DND-41 (cell line): ENCODE results near the gene UROD.
A peak's percentile ranks its signal among the peaks of the same experiment; 100 is the strongest.

Experiments
- ATAC-seq: fragments of 200-7000 bp; cut with Tn5 transposase; 3 replicates; pipeline ENCODE4 v1.9.1; 2021; ENCODE audit warnings: low read depth; ENCODE audit not compliant: insufficient read depth
- DNase-seq: peaks from one replicate; pipeline ENCODE4 v3.0.0-alpha.2; 2020
- H2AFZ ChIP-seq: 2 replicates; pipeline ENCODE4 v1.6.0; 2012; ENCODE audit warnings: low read depth, low read length
- H3K27ac ChIP-seq: 2 replicates; pipeline ENCODE4 v1.5.1; 2012; ENCODE audit warnings: low read length, inconsistent platforms
- H3K27me3 ChIP-seq: fragments of 200-600 bp; sonication (generic); 2 replicates; pipeline ENCODE4 v1.6.0; 2012; ENCODE audit warnings: low read length, mild to moderate bottlenecking, inconsistent platforms; ENCODE audit not compliant: insufficient read depth, poor library complexity
- H3K36me3 ChIP-seq: 2 replicates; pipeline ENCODE4 v1.5.1; 2012; ENCODE audit warnings: low read length, inconsistent platforms; ENCODE audit not compliant: insufficient read depth
- H3K4me1 ChIP-seq: 2 replicates; pipeline ENCODE4 v1.5.1; 2012; ENCODE audit warnings: mild to moderate bottlenecking, low read length; ENCODE audit not compliant: insufficient read depth
- H3K4me2 ChIP-seq: 2 replicates; pipeline ENCODE4 v1.6.0; 2012; ENCODE audit warnings: mild to moderate bottlenecking, moderate library complexity, low read length, inconsistent platforms; ENCODE audit not compliant: insufficient read depth
- H3K4me3 ChIP-seq, 2 experiments: fragments of 200-600 bp in 1 of 2; shearing (Covaris generic) in 1 of 2; 2 replicates each; pipeline ENCODE4 v1.5.1; 2012 to 2016; ENCODE audit warnings: inconsistent platforms in 2 of 2, low read length in 2 of 2, mild to moderate bottlenecking in 2 of 2, low read depth in 1 of 2, moderate library complexity in 1 of 2
- H3K79me2 ChIP-seq: 2 replicates; pipeline ENCODE4 v1.6.0; 2012; ENCODE audit warnings: low read length, inconsistent platforms; ENCODE audit not compliant: insufficient read depth
- H3K9ac ChIP-seq: 2 replicates; pipeline ENCODE4 v1.6.0; 2012; ENCODE audit warnings: low read depth, mild to moderate bottlenecking, inconsistent platforms, low read length, moderate library complexity
- H3K9me3 ChIP-seq: 2 replicates; pipeline ENCODE4 v1.5.1; 2012; ENCODE audit warnings: low read length, moderate library complexity, mild to moderate bottlenecking, inconsistent platforms; ENCODE audit not compliant: insufficient read depth, severe bottlenecking
- H4K20me1 ChIP-seq: 2 replicates; pipeline ENCODE4 v1.6.0; 2012; ENCODE audit warnings: low read length; ENCODE audit not compliant: insufficient read depth
- CTCF ChIP-seq: IDR thresholded peaks from 2 replicates; pipeline ENCODE4 v1.5.1; 2012; ENCODE audit warnings: borderline replicate concordance, low read length, moderate library complexity, mild to moderate bottlenecking; ENCODE audit not compliant: poor library complexity, severe bottlenecking; ENCODE audit errors: extremely low read depth
- EZH2 ChIP-seq: IDR thresholded peaks from 3 replicates; pipeline ENCODE4 v1.6.1; 2012; ENCODE audit warnings: borderline replicate concordance, low read depth, mild to moderate bottlenecking, moderate library complexity, low read length, inconsistent platforms; ENCODE audit not compliant: severe bottlenecking

UROD gene

DNA sequence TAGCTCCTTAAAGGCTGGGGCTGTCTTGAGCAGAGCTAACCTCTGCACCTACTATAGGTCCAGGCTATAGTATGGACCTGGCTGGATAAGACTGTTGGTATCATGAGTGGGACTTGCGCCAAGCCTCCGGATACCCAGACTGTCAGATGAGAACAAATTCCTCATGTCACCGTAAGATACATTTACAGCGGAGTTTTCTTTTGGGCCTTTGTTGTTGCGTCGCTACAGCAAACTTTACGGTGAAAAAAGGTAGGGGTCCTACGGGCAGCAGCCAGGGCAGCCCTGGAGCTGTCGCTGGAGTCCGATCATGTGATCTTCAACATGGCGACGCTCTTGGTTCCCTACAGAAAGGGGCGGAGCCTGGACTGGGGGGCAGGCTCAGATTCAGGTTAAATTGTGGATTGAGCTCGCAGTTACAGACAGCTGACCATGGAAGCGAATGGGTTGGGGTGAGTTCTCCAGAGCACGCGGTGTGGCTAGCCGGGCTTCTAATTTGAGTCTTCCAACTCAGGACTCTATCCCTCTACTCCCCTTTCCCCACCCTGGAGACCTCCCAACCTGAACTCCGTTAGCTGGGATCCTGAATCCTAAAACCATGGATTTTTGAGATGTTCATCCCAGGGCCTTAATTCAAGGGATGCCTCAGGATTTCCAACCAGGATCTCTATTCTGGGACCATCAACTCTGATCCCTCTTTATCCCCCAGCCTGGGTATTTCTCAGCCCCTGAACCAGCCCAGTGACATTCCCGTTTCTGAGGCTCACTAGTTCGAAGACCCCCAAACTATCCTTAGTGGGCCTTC is at the start of gene UROD:
TSS of gene UROD (plus strand) at position 418 of the 802 bp plus-strand sequence. CDS start at position 430, 12 bp downstream.
- Histone ChIP-seq H4K20me1 (peaks cover 9% of the 10 kb centered on the region; the same call in 1 of the 2 replicates), H3K4me1 (peaks cover 45% of the 10 kb centered on the region), H3K79me2 (peaks cover 24% of the 10 kb centered on the region), H3K9ac (peak within 1 kb of the TSS; percentile 73), H2AFZ (peak within 1 kb of the TSS; percentile 100), H3K27me3 (no peaks in the 10 kb centered on the region), H3K27ac (peak within 1 kb of the TSS; percentile 81), H3K4me2 (peak within 1 kb of the TSS; percentile 84), H3K36me3 (peaks cover 40% of the 10 kb centered on the region), H3K4me3 (peak within 1 kb of the TSS; percentile 55 to 78), H3K9me3 (no peaks in the 10 kb centered on the region)
- ATAC-seq (peak; percentile 71), DNase-seq (peak; percentile 95)
- TF ChIP-seq CTCF (no peak), EZH2 (no peak)

- no peak overlapping the region for H2AFZ ChIP-seq
- no peak for DNase-seq
Observed at GRCh38 chr1:44962729-44963128, 49.3 kb upstream of the UROD start.

DNA sequence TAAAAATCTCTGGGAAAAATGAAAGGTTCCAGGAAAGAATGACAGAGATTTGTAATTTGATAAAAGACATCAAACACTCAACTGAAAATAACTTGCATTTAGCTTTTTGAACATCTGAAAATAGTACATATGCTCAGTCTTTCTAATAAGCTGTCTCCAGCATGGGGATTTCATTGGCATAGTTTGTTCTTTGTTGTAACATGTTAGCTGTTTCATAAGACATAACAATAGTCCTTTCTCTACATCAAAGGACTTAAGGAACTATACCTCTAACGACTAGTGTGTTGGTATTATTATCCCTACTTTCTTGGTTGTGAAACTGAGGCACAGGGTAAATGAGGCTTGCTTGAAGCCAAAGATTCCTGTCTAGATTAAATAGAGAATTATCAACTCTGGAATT is 47.7 kb upstream of the UROD start:
- Histone ChIP-seq H3K27me3 (no peaks in the 10 kb centered on the region), H3K27ac (no peak overlapping the region), H3K79me2 (peaks cover 1% of the 10 kb centered on the region; the same call in 1 of the 2 replicates), H3K9me3 (no peaks in the 10 kb centered on the region), H3K9ac (no peak overlapping the region), H2AFZ (no peak overlapping the region), H3K4me1 (no peaks in the 10 kb centered on the region), H4K20me1 (no peaks in the 10 kb centered on the region), H3K4me3 (no peak overlapping the region), H3K36me3 (peaks cover 4% of the 10 kb centered on the region; the same call in 1 of the 2 replicates), H3K4me2 (no peak overlapping the region)
- DNase-seq (no peak), ATAC-seq (no peak)
- no peak for TF ChIP-seq EZH2
- no peak for TF ChIP-seq CTCF

More at GRCh38 chr1:44962729-44963128, 49.3 kb upstream of the UROD start:
- no peaks in the 10 kb centered on the region for H3K27me3 ChIP-seq
- no peak overlapping the region for H3K4me3 ChIP-seq
- no peak for ATAC-seq
- no peaks in the 10 kb centered on the region for H4K20me1 ChIP-seq
- H3K79me2 ChIP-seq, result peaks cover 1% of the 10 kb centered on the region; the same call in 1 of the 2 replicates
- no peaks in the 10 kb centered on the region for H3K9me3 ChIP-seq
- no peak overlapping the region for H3K9ac ChIP-seq
- no peaks in the 10 kb centered on the region for H3K4me1 ChIP-seq
- TF ChIP-seq EZH2, result no peak
- TF ChIP-seq CTCF, result no peak
- peaks cover 11% of the 10 kb centered on the region; the same call in 1 of the 2 replicates for H3K36me3 ChIP-seq
- no peak overlapping the region for H3K27ac ChIP-seq
- H3K4me2 ChIP-seq, result no peak overlapping the region
